Measurements from ENCODE around the gene TCHH.

TCHH gene

GRCh38 chr1:152067150-152067549, 48.1 kb downstream of the TCHH start:
- no peak for DNase-seq

DNA sequence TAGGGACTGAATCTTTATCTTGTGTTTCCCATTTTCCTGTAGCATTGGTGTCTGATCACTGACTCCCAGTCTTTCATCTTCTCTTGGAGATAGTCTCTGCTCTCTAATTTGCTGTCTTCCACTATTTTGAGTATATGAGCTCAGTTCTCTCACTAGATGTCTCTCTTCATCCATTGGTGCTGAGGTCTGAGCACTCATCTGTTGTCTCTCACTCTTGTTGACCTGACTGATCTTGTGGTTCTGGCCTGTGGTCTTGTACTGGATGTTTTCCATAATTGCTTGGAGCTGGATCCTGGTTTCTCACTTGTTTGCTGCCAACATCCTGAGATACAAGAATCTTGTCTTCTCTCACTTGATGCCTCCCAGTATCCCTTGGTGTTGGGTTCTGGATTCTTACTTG, 53.3 kb downstream of the TCHH start:
- DNase-seq = no peak

All from stimulated activated CD4-positive, alpha-beta T cell treated with anti-CD3 and anti-CD28 coated beads, Interleukin-4, amount 100 ng/mL, for 24 hours (primary cell).